ENCODE measurements around the gene ROR2.

ROR2 gene

GRCh38 chr9:91711755-91712601 lies 238.1 kb downstream of the ROR2 start:
- Histone ChIP-seq H3K27me3 (ENCODE audit: control insufficient read depth, insufficient read depth, low read length) (no peaks in the 10 kb centered on the region), H3K27ac (ENCODE audit: low read depth, low read length) (no peak overlapping the region), H3K9me3 (ENCODE audit: control insufficient read depth, insufficient read depth, low read length) (no peaks in the 10 kb centered on the region), H3K36me3 (ENCODE audit: control insufficient read depth, insufficient read depth, low read length) (no peaks in the 10 kb centered on the region), H3K9ac (ENCODE audit: low read depth, low read length) (no peak overlapping the region), H3K4me3 (ENCODE audit: low read depth, low read length) (no peak overlapping the region), H3K4me1 (ENCODE audit: control insufficient read depth, insufficient read depth, low read length) (peaks cover 4% of the 10 kb centered on the region; the same call in 1 of the 2 replicates)

- Histone ChIP-seq H3K4me3 (ENCODE audit: low read depth, low read length) (no peak overlapping the region), H3K27ac (ENCODE audit: low read depth, low read length) (no peak overlapping the region), H3K36me3 (ENCODE audit: control insufficient read depth, insufficient read depth, low read length) (no peaks in the 10 kb centered on the region), H3K9ac (ENCODE audit: low read depth, low read length) (no peak overlapping the region), H3K27me3 (ENCODE audit: control insufficient read depth, insufficient read depth, low read length) (no peaks in the 10 kb centered on the region), H3K4me1 (ENCODE audit: control insufficient read depth, insufficient read depth, low read length) (peaks cover 4% of the 10 kb centered on the region; the same call in 1 of the 2 replicates), H3K9me3 (ENCODE audit: control insufficient read depth, insufficient read depth, low read length) (peaks cover 4% of the 10 kb centered on the region; the same call in 1 of the 2 replicates)
Observed at GRCh38 chr9:91710158-91710557, 239.9 kb downstream of the ROR2 start.

GRCh38 chr9:91705386-91705785 lies 244.6 kb downstream of the ROR2 start:
- Histone ChIP-seq H3K4me1 (ENCODE audit: control insufficient read depth, insufficient read depth, low read length) (no peaks in the 10 kb centered on the region), H3K27ac (ENCODE audit: low read depth, low read length) (no peak overlapping the region), H3K9me3 (ENCODE audit: control insufficient read depth, insufficient read depth, low read length) (peaks cover 4% of the 10 kb centered on the region; the same call in 1 of the 2 replicates), H3K4me3 (ENCODE audit: low read depth, low read length) (no peak overlapping the region), H3K36me3 (ENCODE audit: control insufficient read depth, insufficient read depth, low read length) (no peaks in the 10 kb centered on the region), H3K9ac (ENCODE audit: low read depth, low read length) (no peak overlapping the region), H3K27me3 (ENCODE audit: control insufficient read depth, insufficient read depth, low read length) (no peaks in the 10 kb centered on the region)

GRCh38 chr9:91700475-91700874 lies 249.6 kb downstream of the ROR2 start:
- H3K9me3 ChIP-seq (ENCODE audit: control insufficient read depth, insufficient read depth, low read length) = no peaks in the 10 kb centered on the region
- H3K27ac ChIP-seq (ENCODE audit: low read depth, low read length) = no peak overlapping the region
- no peaks in the 10 kb centered on the region for H3K36me3 ChIP-seq (ENCODE audit: control insufficient read depth, insufficient read depth, low read length)
- no peaks in the 10 kb centered on the region for H3K4me1 ChIP-seq (ENCODE audit: control insufficient read depth, insufficient read depth, low read length)
- no peak overlapping the region for H3K4me3 ChIP-seq (ENCODE audit: low read depth, low read length)
- H3K9ac ChIP-seq (ENCODE audit: low read depth, low read length) = no peak overlapping the region
- H3K27me3 ChIP-seq (ENCODE audit: control insufficient read depth, insufficient read depth, low read length) = no peaks in the 10 kb centered on the region

- H3K4me1 ChIP-seq (ENCODE audit: control insufficient read depth, insufficient read depth, low read length) = peaks cover 4% of the 10 kb centered on the region; the same call in 1 of the 2 replicates
- no peak overlapping the region for H3K4me3 ChIP-seq (ENCODE audit: low read depth, low read length)
- H3K9ac ChIP-seq (ENCODE audit: low read depth, low read length) = no peak overlapping the region
- no peaks in the 10 kb centered on the region for H3K27me3 ChIP-seq (ENCODE audit: control insufficient read depth, insufficient read depth, low read length)
- H3K27ac ChIP-seq (ENCODE audit: low read depth, low read length) = no peak overlapping the region
- no peaks in the 10 kb centered on the region for H3K9me3 ChIP-seq (ENCODE audit: control insufficient read depth, insufficient read depth, low read length)
- no peaks in the 10 kb centered on the region for H3K36me3 ChIP-seq (ENCODE audit: control insufficient read depth, insufficient read depth, low read length)
Observed at GRCh38 chr9:91698266-91698665, 251.8 kb downstream of the ROR2 start.

GRCh38 chr9:91697201-91697600 lies 252.8 kb downstream of the ROR2 start:
- no peak overlapping the region for H3K4me3 ChIP-seq (ENCODE audit: low read depth, low read length)
- H3K4me1 ChIP-seq (ENCODE audit: control insufficient read depth, insufficient read depth, low read length) = peaks cover 6% of the 10 kb centered on the region; the same call in 1 of the 2 replicates
- no peaks in the 10 kb centered on the region for H3K9me3 ChIP-seq (ENCODE audit: control insufficient read depth, insufficient read depth, low read length)
- H3K27me3 ChIP-seq (ENCODE audit: control insufficient read depth, insufficient read depth, low read length) = no peaks in the 10 kb centered on the region
- H3K36me3 ChIP-seq (ENCODE audit: control insufficient read depth, insufficient read depth, low read length) = no peaks in the 10 kb centered on the region
- no peak overlapping the region for H3K27ac ChIP-seq (ENCODE audit: low read depth, low read length)
- H3K9ac ChIP-seq (ENCODE audit: low read depth, low read length) = no peak overlapping the region

- no peaks in the 10 kb centered on the region for H3K27me3 ChIP-seq (ENCODE audit: control insufficient read depth, insufficient read depth, low read length)
- no peaks in the 10 kb centered on the region for H3K9me3 ChIP-seq (ENCODE audit: control insufficient read depth, insufficient read depth, low read length)
- H3K9ac ChIP-seq (ENCODE audit: low read depth, low read length) = no peak overlapping the region
- no peaks in the 10 kb centered on the region for H3K36me3 ChIP-seq (ENCODE audit: control insufficient read depth, insufficient read depth, low read length)
- H3K27ac ChIP-seq (ENCODE audit: low read depth, low read length) = no peak overlapping the region
- no peak overlapping the region for H3K4me3 ChIP-seq (ENCODE audit: low read depth, low read length)
- peaks cover 6% of the 10 kb centered on the region; the same call in 1 of the 2 replicates for H3K4me1 ChIP-seq (ENCODE audit: control insufficient read depth, insufficient read depth, low read length)
Observed at GRCh38 chr9:91694081-91694870, 255.8 kb downstream of the ROR2 start.

- no peak overlapping the region for H3K27ac ChIP-seq (ENCODE audit: low read depth, low read length)
- no peaks in the 10 kb centered on the region for H3K36me3 ChIP-seq (ENCODE audit: control insufficient read depth, insufficient read depth, low read length)
- no peaks in the 10 kb centered on the region for H3K27me3 ChIP-seq (ENCODE audit: control insufficient read depth, insufficient read depth, low read length)
Observed at GRCh38 chr9:91693226-91693625, 256.8 kb downstream of the ROR2 start.

GRCh38 chr9:91690540-91691249 lies 259.3 kb downstream of the ROR2 start:
- Histone ChIP-seq H3K4me1 (ENCODE audit: control insufficient read depth, insufficient read depth, low read length) (peaks cover 6% of the 10 kb centered on the region; the same call in 1 of the 2 replicates), H3K4me3 (ENCODE audit: low read depth, low read length) (no peak overlapping the region), H3K27ac (ENCODE audit: low read depth, low read length) (no peak overlapping the region), H3K9ac (ENCODE audit: low read depth, low read length) (no peak overlapping the region), H3K36me3 (ENCODE audit: control insufficient read depth, insufficient read depth, low read length) (no peaks in the 10 kb centered on the region), H3K27me3 (ENCODE audit: control insufficient read depth, insufficient read depth, low read length) (no peaks in the 10 kb centered on the region), H3K9me3 (ENCODE audit: control insufficient read depth, insufficient read depth, low read length) (no peaks in the 10 kb centered on the region)

More at GRCh38 chr9:91693226-91693625, 256.8 kb downstream of the ROR2 start:
- no peak overlapping the region for H3K9ac ChIP-seq (ENCODE audit: low read depth, low read length)
- H3K9me3 ChIP-seq (ENCODE audit: control insufficient read depth, insufficient read depth, low read length) = no peaks in the 10 kb centered on the region
- H3K4me3 ChIP-seq (ENCODE audit: low read depth, low read length) = no peak overlapping the region
- H3K4me1 ChIP-seq (ENCODE audit: control insufficient read depth, insufficient read depth, low read length) = peaks cover 6% of the 10 kb centered on the region; the same call in 1 of the 2 replicates

- no peaks in the 10 kb centered on the region for H3K36me3 ChIP-seq (ENCODE audit: control insufficient read depth, insufficient read depth, low read length)
- no peaks in the 10 kb centered on the region for H3K27me3 ChIP-seq (ENCODE audit: control insufficient read depth, insufficient read depth, low read length)
- peaks cover 6% of the 10 kb centered on the region; the same call in 1 of the 2 replicates for H3K4me1 ChIP-seq (ENCODE audit: control insufficient read depth, insufficient read depth, low read length)
- no peak overlapping the region for H3K27ac ChIP-seq (ENCODE audit: low read depth, low read length)
- no peak overlapping the region for H3K4me3 ChIP-seq (ENCODE audit: low read depth, low read length)
- H3K9ac ChIP-seq (ENCODE audit: low read depth, low read length) = no peak overlapping the region
- no peaks in the 10 kb centered on the region for H3K9me3 ChIP-seq (ENCODE audit: control insufficient read depth, insufficient read depth, low read length)
Observed at GRCh38 chr9:91689006-91689405, 261.0 kb downstream of the ROR2 start.

Data from HUES48 (cell line).